ENCODE results near the gene TCF19. TPM values are rescaled to one million over a fixed set of nuclear protein-coding genes. Genes with fewer than 3 reads are reported as not detected.

TCF19 gene
- total RNA-seq, 1 experiment from 2014 or later, result 21.4 TPM

DNA sequence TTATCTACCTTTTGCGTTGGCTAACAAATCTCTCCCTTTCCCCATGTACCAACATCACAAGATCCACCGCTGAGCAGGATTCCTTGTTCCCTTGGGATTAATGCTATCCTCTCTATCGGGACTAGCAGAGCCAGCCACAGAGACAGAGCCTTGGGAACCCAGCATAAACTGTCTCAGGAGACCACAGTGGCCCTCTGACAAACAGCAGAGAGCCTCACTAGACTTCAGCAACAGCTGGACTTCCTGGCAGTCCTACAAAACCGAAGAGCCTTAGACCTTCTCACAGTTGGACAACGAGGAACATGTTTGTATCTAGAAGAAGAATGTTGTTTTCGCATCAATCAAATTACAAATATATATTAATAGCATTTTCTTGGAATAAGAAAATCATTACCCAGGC lies 51.7 kb downstream of the TCF19 start:
- DNase-seq (ENCODE audit: low read depth, low spot score) (no peak), ATAC-seq (no peak)
- Histone ChIP-seq H3K27ac (ENCODE audit: low read length) (no peak overlapping the region), H3K9me3 (ENCODE audit: control insufficient read depth, insufficient read depth, low read depth, low read length) (no peaks in the 10 kb centered on the region), H3K4me1 (ENCODE audit: control insufficient read depth, insufficient read depth, low read length) (no peaks in the 10 kb centered on the region), H3K36me3 (ENCODE audit: control insufficient read depth, insufficient read depth, low read length) (no peaks in the 10 kb centered on the region), H3K27me3 (ENCODE audit: control insufficient read depth, insufficient read depth, low read length) (no peaks in the 10 kb centered on the region), H3K4me3 (ENCODE audit: low read depth in 2 of 2, low read length in 2 of 2) (no peak overlapping the region)
- intact Hi-C loops (cut with micrococcal nuclease; ENCODE audit: unreplicated experiment) (no loop called here), in situ Hi-C loops (cut with HindIII; ENCODE audit: low pct_unique_long_range_greater_than_20kb, low sequenced_read_pairs) (no loop called here)
- BruUV-seq (replicated peaks), result no TSS peak
- TF ChIP-seq, protein P1, sequence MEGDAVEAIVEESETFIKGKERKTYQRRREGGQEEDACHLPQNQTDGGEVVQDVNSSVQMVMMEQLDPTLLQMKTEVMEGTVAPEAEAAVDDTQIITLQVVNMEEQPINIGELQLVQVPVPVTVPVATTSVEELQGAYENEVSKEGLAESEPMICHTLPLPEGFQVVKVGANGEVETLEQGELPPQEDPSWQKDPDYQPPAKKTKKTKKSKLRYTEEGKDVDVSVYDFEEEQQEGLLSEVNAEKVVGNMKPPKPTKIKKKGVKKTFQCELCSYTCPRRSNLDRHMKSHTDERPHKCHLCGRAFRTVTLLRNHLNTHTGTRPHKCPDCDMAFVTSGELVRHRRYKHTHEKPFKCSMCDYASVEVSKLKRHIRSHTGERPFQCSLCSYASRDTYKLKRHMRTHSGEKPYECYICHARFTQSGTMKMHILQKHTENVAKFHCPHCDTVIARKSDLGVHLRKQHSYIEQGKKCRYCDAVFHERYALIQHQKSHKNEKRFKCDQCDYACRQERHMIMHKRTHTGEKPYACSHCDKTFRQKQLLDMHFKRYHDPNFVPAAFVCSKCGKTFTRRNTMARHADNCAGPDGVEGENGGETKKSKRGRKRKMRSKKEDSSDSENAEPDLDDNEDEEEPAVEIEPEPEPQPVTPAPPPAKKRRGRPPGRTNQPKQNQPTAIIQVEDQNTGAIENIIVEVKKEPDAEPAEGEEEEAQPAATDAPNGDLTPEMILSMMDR (IDR thresholded peaks at IDR 0.05), result no peak
- TF ChIP-seq SIN3A (IDR thresholded peaks at IDR 0.05; ENCODE audit: borderline replicate concordance, insufficient read depth, low read depth, low read length), result no peak
- TF ChIP-seq POLR2AphosphoS5 (IDR thresholded peaks at IDR 0.05; ENCODE audit: low read depth, low read length), result no peak
- TF ChIP-seq, protein P2, sequence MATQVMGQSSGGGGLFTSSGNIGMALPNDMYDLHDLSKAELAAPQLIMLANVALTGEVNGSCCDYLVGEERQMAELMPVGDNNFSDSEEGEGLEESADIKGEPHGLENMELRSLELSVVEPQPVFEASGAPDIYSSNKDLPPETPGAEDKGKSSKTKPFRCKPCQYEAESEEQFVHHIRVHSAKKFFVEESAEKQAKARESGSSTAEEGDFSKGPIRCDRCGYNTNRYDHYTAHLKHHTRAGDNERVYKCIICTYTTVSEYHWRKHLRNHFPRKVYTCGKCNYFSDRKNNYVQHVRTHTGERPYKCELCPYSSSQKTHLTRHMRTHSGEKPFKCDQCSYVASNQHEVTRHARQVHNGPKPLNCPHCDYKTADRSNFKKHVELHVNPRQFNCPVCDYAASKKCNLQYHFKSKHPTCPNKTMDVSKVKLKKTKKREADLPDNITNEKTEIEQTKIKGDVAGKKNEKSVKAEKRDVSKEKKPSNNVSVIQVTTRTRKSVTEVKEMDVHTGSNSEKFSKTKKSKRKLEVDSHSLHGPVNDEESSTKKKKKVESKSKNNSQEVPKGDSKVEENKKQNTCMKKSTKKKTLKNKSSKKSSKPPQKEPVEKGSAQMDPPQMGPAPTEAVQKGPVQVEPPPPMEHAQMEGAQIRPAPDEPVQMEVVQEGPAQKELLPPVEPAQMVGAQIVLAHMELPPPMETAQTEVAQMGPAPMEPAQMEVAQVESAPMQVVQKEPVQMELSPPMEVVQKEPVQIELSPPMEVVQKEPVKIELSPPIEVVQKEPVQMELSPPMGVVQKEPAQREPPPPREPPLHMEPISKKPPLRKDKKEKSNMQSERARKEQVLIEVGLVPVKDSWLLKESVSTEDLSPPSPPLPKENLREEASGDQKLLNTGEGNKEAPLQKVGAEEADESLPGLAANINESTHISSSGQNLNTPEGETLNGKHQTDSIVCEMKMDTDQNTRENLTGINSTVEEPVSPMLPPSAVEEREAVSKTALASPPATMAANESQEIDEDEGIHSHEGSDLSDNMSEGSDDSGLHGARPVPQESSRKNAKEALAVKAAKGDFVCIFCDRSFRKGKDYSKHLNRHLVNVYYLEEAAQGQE (IDR thresholded peaks at IDR 0.05; ENCODE audit: insufficient read depth in 1 of 2, low read depth in 2 of 2, low read length in 1 of 2), result no peak
- no peak for TF ChIP-seq TCF7L2 (IDR thresholded peaks at IDR 0.05; ENCODE audit: low read depth, low read length)
- POLR2A ChIA-PET, result interaction anchor here (0.7 kb wide), 1 partner anchor 18 kb away, joined by 3 read pairs; no protein-coding TSS in a partner anchor
- CTCF ChIA-PET, result no interaction called here

DNA sequence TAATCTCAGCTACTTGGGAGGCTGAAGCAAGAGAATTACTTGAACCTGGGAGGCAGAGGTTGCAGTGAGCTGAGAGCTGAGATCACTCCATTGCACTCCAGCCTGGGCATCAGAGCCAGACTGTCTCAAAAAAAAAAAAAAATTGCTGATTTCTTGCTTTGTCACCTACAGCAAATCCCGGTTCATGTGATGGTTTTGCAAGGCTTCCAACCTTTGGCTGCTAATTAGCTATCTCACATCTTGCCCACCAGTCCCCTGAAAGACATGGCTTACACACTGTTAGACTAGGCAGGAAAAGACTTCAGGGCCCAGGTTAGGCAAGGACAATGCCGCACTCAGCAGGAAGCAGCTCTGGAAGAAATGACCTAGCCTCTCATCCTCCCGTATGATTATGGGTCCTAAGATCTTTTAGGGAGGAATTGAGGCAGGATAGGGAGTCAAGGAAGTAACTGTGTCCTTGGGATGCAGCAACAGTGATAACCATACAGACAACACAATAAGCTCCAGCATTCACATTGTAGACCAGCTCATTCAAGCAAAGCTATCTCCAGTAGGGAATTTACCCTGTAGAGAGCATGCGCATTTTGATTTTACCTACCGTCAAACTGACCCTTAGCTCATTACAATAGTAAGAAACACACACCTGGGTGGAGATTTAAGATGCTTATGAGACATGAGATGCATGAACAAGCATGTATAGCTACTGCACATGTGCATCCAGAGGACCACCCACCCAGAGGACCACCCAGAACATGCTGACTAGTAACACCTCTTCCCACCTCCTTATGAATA lies 52.5 kb downstream of the TCF19 start:
- H3K4me1 ChIP-seq (ENCODE audit: control insufficient read depth, insufficient read depth, low read length), result no peaks in the 10 kb centered on the region
- no peaks in the 10 kb centered on the region for H3K36me3 ChIP-seq (ENCODE audit: control insufficient read depth, insufficient read depth, low read length)
- no peaks in the 10 kb centered on the region for H3K27me3 ChIP-seq (ENCODE audit: control insufficient read depth, insufficient read depth, low read length)
- no peak overlapping the region for H3K4me3 ChIP-seq (ENCODE audit: low read depth in 2 of 2, low read length in 2 of 2)
- DNase-seq (ENCODE audit: low read depth, low spot score) (no peak), ATAC-seq (no peak)
- no TSS peak for BruUV-seq (replicated peaks)
- no peak overlapping the region for H3K27ac ChIP-seq (ENCODE audit: low read length)
- intact Hi-C loops (cut with micrococcal nuclease; ENCODE audit: unreplicated experiment) (no loop called here), in situ Hi-C loops (cut with HindIII; ENCODE audit: low pct_unique_long_range_greater_than_20kb, low sequenced_read_pairs) (no loop called here)
- H3K9me3 ChIP-seq (ENCODE audit: control insufficient read depth, insufficient read depth, low read depth, low read length), result no peaks in the 10 kb centered on the region
- TF ChIP-seq TCF7L2 (IDR thresholded peaks at IDR 0.05; ENCODE audit: low read depth, low read length) (no peak), SIN3A (IDR thresholded peaks at IDR 0.05; ENCODE audit: borderline replicate concordance, insufficient read depth, low read depth, low read length) (no peak), POLR2AphosphoS5 (IDR thresholded peaks at IDR 0.05; ENCODE audit: low read depth, low read length) (no peak)
- TF ChIP-seq, protein P1 (IDR thresholded peaks at IDR 0.05), result no peak
- TF ChIP-seq, protein P2 (IDR thresholded peaks at IDR 0.05; ENCODE audit: insufficient read depth in 1 of 2, low read depth in 2 of 2, low read length in 1 of 2), result no peak
- ChIA-PET POLR2A (interaction anchor here (0.7 kb wide), 1 partner anchor 17 kb away, joined by 3 read pairs; no protein-coding TSS in a partner anchor), CTCF (no interaction called here)
